NCI-H1417 treated with DMSO at 0.1 percent for 48 hours (cell line): Measurements from ENCODE around the gene LSM4.
"Not testable (repeated sequence)": the region's sequence is repeated elsewhere in the genome, so short reads cannot be mapped to it uniquely, and the experiment has no call there.

Experiments used
- DNase-seq: peaks from one replicate; lab custom pipeline; 2025; lab: John Stamatoyannopoulos, UW

The LSM4 gene

DNA sequence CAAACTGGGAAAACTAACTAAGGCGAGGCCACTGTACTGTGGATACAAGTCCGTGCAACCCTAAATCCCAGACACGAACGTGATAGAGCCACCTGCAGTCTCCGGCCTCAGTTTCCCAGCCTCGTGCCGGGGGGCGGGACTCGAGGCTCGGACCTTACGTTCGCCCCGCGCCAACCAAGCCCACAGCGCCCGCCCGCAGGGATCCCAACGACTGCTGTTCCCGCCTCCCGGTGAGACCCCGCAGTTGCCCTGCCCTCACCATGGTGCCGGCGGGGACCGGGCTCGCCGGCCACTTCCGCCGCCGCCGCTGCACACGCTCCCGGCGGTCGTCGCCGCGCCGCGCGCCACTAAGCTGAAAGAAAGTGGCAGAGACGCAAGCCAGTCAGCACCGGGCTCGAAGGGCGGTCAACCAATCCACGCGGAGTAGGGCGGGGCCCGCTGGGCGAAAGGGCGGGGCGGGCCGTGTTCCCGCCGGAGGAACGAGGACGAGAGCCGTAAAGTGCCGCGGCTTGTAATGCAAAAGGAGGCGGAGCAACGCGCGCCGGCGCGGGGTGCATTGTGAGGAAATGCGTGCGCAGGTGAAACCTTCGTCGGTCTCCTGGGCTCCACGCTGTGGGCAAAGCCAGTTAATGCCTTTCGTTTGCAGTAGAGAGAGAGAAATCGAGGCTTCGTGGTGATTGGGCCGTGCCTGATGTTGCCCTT is at the start of gene LSM4:
Gene LSM4, minus strand, starts transcription at position 318 of the 702 bp plus-strand sequence. Its CDS starts 56 bp downstream, at position 262.
- peak; percentile 96 for DNase-seq

DNA sequence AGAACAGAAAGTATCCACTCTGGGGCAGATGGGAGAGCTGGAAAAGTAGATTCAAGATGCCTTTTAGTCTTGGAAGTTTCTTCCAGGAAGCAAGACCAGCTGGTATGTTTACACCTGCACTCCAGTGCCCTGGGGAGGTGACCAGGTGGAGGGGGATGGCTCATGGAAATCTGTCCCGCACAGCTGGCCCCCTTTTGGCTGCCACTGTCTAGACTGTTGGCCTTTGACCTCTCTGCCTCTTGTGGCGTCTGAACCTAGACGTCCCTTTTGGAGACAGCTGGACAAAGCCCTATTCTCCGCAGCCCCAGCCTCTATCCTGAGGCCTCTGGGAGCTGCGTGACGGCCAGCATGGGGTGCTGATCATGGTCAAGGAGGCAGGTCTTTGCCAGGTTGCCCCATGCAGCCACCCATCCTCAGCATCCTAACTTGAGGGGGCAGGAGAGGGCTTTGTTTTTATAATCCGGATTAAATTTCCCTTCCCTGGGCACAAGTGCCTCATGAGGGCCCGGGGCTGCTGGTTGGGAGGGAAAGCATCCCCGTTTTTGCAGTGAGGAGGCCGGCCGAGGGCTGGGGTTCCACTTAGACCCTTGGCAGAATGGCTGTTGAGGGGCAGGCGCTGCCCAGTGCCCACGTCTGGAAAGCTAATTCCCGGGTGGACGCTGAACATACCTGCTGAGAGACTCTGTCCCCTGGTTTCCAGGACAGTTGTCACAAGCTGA is 45.8 kb upstream of the LSM4 start:
- DNase-seq, result no peak

DNA sequence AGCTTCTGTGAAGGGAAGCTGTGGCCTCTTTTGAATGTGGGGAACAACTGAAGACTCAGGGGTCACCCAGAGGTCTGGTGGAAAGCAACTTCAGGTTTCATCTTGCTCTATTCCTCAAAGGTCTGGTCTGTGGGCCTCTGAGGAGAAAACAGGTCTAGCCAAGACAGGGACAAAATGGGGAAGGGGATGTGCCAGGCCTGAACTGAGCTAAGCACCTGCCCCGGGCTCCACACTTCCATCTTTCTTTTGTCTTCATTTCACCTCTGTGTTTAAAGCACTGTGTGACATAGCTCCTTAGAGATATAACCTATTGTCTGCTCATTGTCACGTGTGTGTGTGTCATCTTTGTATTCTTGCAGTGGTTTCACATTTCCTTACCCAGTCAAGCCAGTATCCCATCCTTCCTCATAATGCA is 43.2 kb upstream of the LSM4 start:
- no peak for DNase-seq

DNA sequence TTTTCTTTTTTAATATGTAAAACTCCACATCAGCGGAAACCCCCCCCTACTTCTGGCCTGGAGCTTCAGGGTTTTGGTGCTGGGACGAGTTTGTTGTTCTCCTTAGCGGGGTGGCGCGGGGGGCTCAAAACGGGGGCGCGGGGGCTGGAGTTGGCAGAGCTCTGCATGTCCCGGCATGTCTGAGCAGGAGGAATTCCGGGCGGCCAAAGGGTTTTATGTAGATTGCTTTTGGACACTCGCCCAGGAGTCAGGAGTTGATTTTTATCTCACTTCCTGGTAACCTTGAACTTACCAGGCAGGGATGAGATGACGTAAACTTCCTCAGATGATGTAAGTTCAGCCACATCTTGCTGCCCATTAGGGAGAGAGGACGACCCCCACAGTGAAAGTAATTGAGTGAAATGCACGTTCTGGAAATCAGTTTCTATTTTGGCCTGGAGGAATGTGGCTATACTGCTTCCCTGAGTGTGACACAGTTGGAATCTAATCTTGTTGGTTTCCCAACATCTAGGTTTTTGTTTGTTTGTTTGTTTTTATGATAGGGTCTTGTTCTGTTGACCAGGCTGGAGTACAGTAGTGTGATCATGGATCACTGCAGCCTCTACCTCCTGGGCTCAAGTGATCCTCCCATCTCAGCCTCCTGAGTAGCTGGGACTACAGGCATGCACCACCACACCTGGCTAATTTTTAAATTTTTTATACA is 42.1 kb upstream of the LSM4 start:
- no peak for DNase-seq

DNA sequence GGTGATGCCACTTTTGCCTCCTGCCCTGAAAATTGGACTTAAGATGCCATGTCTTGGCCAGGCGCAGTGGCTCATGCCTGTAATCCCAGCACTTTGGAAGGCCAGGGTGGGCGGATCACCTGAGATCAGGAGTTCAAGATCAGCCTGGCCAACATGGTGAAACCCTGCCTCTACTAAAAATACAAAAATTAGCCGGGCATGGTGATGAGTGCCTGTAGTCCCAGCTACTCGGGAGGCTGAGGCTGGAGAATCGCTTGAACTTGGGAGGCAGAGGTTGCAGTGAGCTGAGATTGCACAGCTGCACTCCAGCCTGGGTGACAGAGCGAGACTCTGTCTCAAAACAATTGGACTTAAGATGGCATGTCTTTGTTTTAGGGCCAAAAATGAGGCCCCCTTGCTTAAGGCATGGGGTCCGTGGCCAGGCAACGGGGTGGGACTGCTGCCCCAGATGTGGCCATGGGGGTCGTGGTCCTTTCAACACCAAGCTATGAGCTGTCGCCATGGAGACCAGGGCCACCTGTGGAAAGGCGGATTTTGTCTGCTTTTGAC is 41.5 kb upstream of the LSM4 start:
- not testable (repeated sequence) for DNase-seq

DNA sequence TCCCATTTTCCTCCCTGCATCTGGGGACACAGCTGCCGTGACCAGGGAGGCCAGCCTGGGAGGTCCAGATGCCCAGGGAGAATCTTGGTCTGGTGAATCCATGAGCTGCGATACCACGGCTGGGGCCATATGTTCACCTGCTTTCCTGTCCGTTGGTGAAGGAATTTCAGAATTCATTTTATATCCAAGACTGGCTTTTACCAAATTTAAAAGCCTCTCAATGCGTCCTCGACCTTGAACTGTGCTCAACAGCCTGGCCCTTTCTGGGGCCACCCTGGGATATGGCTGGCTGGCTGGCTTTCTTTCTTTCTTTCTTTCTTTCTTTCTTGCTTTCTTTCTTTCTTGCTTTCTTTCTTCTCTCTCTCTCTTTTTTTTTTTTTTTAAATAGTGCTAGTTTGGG is 40.9 kb upstream of the LSM4 start:
- no peak for DNase-seq

DNA sequence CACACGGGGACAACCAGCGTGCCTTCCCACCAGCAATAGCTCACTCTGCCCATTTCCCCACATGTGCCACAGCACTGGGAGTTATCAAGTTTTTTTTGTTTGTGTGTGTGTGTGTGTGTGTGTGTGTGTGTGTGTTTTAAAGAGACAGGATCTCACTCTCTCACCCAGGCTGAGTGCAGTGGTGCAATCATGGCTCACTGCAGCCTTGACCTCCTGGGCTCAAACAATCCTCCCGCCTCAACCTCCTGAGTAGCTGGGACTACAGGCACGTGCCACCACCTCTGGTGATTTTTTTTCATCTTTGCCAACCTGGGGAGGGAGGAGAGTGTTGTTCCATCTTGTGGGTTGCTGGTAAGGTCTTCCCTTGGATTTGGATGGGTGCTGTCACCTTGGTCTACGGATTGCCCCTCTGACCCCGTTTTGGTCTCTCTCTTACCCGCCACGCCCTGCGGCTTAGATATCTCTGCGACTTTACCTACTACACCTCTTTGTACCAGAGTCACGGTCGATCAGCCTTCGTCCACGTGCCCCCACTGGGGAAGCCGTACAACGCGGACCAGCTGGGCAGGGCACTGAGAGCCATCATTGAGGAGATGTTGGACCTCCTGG is 40.2 kb upstream of the LSM4 start:
- DNase-seq, result no peak

DNA sequence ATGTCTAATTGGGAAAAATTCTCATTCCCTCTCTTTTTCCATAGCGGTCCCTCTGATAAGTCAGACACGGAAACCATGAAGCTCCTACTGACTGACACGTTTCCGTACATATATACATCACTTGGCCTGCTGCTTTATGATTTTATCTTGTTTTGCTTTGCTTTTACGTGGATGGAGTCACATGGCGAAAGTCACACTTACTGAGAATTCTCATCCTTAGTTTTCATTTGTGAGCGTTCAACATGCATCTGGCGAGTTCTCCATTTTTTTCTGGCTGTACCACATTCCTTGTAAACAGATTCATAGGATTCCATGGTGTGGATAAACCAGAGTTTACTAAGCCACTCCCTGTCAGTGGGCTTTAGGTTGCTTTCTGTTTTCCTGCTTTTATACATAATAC is 38.8 kb upstream of the LSM4 start:
- DNase-seq, result no peak

DNA sequence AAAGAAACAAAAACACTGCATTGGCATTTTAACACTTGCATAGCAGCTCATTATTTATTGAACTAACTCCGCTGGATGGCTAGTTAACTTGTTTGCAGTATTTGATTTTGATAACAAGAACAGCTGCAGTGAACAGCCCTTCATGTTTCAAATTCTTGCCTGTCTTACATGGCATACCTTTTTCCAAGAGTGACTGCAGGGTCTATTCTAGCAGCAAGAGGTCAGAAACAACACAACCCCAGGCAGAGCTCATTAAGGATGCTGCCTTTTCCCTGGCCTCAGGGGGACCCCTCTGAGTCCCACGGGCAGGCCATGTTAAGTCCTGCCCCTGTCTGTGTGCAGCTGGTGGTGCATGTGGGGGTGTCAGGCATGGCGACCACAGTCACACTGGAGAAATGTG is 34.2 kb upstream of the LSM4 start:
- no peak for DNase-seq

DNA sequence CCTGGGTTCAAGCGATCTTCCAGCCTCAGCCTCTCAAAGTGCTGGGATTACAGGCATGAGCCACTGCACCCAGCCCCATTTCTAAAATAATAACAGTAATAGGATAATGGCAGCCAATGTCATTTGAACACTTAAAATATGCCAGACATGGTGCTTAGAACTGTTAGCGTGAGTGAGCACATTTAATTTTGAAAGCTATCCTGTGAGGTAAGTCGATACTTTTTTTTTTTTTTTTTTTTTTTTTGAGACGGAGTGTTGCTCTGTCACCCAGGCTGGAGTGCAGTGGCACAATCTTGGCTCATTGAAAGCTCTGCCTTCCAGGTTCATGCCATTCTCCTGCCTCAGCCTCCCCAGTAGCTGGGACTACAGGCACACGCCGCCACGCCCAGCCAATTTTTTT is 31.9 kb upstream of the LSM4 start:
- DNase-seq, result not testable (repeated sequence)

DNA sequence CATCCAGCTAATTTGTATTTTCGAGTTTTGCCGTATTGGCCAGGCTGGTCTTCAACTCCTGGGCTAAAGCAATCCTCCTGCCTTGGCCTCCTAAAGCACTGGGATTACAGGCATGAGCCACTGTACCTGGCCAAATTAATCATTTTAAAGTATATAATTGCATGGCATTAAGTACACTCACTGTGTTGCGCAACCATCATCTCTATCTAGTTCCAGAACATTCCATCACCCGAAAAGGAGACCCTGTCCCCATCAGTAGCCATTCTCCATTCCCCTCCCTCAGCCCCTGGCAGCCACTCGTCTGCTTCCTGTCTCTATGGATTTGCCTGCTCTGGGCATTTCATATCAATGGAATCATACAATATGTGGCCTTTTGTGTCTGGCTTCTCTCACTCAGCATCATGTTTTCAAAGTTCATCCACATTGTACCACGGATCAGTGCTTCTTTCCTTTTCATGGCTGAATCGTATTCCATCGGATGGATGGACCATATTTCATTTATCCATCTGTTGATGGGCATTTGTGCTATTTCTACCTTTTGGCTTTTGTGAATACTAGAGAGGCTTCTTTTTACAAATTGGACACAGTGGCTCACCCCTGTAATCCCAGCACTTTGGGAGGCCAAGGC is 30.6 kb upstream of the LSM4 start:
- no peak for DNase-seq

DNA sequence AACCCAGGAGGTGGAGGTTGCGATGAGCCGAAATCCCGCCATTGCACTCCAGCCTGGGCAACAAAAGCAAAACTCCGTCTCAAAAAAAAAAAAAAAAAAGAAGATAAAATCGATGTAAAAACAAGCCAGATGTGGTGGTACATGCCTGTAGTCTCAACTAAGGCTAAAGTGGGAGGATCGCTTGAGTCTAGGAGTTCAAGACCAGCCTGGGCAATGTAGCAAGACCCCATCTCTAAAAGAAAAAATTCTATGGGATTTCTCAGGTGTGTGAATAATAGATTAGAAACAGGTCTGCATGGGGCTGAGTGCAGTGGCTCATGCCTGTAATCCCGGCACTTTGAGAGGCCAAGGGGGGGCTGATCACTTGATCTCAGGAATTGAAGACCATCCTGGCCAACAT is 28.7 kb upstream of the LSM4 start:
- no peak for DNase-seq

DNA sequence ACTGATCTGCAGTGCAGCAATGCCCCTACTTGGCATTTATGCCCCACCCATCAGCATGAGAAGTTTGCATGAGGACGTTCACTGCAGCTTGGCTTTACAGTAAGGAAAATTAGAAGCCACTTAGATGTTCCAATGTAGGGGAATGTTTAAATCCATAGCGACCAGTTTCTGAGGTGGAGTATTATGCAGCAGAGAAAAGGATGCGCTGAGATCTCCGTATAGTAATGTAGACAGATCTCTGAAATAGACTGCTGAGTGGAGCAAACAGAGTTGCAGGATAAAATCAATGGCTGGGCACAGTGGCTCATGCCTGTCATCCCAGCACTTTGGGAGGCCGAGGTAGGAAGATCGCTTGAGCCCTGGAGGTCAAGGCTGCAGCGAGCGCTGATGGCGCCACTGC is 27.6 kb upstream of the LSM4 start:
- DNase-seq, result no peak

DNA sequence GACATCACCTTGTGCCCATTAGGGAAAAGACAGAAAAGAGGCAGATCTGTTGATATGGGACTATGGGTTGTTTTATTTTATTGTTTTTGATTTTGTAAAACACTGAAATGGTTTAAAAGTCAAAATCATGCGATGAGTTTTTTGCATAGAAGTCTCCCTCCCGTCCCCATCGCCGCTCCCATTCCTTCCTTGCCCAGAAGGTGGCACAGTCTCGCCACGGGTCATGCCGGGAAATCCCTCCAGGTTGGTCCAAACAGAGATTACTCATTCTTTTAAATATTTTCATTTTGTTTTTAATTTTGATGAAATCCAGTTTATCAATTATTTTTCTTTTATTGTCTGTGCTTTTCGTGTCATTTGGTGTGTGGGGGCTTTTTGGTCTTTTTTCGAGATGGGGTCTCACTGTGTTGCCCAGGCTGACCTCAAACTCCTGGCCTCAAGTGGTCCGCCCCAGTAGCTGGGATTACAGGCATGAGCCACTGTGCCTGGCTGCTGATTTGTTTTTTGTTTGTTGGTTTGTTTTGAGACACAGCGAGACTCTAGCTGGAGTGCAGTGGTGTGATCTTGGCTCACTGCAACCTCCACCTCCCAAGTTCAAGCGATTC is 26.8 kb upstream of the LSM4 start:
- DNase-seq, result no peak

DNA sequence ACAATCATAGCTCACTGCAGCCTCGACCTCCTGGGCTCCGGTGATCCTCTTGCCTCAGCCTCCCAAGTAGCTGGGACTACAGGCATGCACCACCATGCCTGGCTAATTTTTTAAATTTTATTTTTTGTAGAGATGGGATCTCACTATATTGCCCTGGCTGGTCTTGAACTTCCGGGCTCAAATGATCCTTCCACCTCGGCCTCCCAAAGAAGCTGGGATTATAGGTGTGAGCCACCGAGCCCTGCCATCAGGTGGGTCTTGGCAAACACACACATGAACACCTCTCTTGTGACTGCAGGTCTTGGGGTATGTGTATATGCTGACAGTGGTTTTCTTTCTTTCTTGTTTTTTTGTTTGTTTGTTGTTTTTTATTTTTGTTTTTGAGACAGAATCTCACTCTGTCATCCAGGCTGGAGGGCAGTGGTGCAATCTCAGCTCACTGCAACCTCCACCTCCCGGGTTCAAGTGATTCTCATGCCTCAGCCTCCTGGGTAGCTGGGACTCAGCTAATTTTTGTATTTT is 26.0 kb upstream of the LSM4 start:
- not testable (repeated sequence) for DNase-seq

DNA sequence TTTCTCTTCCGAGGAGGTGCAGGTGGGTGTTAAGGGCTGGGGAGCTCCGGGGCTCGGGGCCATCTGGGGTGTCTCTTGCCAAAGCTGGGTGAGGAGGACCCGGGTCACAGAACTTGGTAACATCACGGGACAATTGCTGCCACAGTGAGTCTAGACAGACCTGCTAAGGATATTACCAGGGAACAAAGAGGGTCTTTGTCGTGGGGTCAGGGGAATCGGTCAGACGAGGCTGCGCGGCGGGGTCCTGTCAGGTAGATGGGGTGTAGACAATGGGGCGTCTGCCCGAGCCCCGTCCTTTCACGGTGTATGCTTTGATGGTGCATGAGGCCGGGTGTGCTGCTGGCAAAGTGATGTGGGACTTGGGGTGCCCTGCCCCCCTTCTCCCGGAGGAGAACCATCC is 25.3 kb upstream of the LSM4 start:
- no peak for DNase-seq

DNA sequence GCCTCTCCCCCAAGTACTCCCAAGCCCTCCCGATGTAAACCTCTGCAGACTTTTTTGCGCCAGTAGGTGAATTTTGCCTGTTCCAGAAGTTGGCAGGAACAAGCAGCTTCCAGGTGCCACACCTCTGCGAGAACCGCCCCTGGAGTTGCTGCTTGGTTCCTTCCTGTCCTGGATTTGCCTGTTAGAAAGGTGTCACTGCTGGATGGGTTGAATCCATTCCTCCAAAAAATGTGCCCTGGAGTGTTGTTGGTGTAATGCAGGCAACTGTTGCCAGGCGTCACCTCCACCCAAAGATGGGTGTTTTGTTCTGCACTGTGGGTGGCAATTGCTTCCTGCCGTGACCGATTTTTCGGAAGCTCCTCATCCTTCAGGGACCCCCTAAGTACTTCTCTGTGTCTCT is 23.2 kb upstream of the LSM4 start:
- DNase-seq, result no peak

DNA sequence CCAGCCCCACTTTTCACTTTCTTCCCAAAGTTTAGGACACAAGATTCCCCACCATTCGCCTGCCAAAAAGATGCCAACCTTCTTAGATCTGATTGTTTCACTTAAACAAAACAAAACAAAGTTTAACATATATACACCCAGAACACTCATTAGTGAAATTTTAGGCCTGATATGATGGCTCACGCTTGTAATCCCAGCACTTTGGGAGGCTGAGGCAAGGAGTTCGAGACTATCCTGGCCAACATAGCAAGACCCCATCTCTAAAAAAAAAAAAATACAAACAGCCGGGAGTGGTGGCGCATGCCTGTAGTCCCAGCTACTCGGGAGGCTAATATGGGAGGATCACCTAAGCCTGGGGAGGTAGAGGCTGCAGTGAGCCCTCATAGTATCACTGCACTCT is 22.4 kb upstream of the LSM4 start:
- DNase-seq, result no peak

DNA sequence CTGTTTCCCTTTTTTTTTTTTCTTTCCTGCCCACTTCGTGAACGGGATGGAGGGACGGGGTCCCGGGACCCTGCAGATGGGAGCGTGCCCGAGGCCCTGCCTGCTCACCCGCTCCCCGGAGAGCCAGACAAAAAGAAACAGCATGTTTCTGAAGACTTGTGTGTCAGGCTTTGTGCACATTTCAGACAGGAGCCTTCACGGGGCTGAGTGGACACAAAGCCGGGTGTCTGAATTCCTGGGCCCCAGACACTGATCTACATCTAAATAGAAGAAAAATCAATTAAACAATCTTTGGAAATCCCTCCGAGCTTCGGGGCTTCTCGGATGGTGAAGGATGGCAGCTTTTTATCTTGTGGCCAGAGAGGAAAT is 21.7 kb upstream of the LSM4 start:
- DNase-seq, result no peak

DNA sequence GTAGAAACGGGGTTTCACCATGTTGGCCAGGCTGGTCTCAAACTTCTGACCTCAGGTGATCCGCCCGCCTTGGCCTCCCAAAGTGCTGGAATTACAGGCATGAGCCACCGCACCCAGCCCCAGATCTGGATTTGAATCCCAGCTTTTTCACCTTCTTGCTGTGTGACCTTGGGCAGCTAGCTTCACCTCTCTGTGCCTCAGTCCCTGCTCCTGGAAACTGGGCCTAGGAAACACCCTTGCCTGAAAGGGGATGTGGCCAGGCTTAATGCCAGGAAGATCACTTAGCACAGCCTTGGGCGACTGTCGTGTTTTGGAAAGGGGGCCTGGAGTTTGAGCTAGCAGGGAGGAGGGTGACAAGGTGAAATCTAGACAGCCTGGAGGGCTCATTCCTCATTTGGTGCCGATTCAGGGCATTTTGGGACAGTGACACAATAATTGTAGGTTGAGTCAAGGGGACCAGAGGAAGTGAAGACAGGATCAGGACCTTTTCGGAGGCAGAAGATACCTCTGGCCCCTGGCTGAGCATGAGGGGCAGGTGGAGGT is 19.3 kb upstream of the LSM4 start:
- no peak for DNase-seq
